Neuronal stem cell (in vitro differentiated cells): ENCODE data around the gene SDC3. TPM values are rescaled to one million over a fixed set of nuclear protein-coding genes. Genes with fewer than 3 reads are reported as not detected.

Source experiments
- DNase-seq: peaks from one replicate; pipeline ENCODE4 v3.0.0-alpha.2; 2013; ENCODE audit warnings: low spot score
- H2AFZ ChIP-seq: one replicate; pipeline ENCODE4 v1.6.1; 2013; ENCODE audit warnings: mild to moderate bottlenecking, low read length, inconsistent platforms
- H2AK5ac ChIP-seq: 2 replicates; pipeline ENCODE4 v1.6.1; 2013; ENCODE audit warnings: low read depth, mild to moderate bottlenecking, inconsistent platforms, low read length, moderate library complexity, mixed read lengths
- H2BK120ac ChIP-seq: 2 replicates; pipeline ENCODE4 v1.6.1; 2013; ENCODE audit warnings: low read depth, mild to moderate bottlenecking, inconsistent platforms, low read length, moderate library complexity, mixed read lengths
- H2BK12ac ChIP-seq: one replicate; pipeline ENCODE4 v1.6.1; 2013; ENCODE audit warnings: low read length, inconsistent platforms
- H2BK15ac ChIP-seq: 2 replicates; pipeline ENCODE4 v1.6.1; 2013; ENCODE audit warnings: mild to moderate bottlenecking, low read length, inconsistent platforms, mixed read lengths
- H2BK5ac ChIP-seq: one replicate; pipeline ENCODE4 v1.6.1; 2013; ENCODE audit warnings: inconsistent platforms, mild to moderate bottlenecking, low read length, moderate library complexity
- H3K14ac ChIP-seq: one replicate; pipeline ENCODE4 v1.6.1; 2013; ENCODE audit warnings: low read length, inconsistent platforms
- H3K18ac ChIP-seq: 2 replicates; pipeline ENCODE4 v1.6.1; 2013; ENCODE audit warnings: low read length, inconsistent platforms
- H3K23ac ChIP-seq: 2 replicates; pipeline ENCODE4 v1.6.1; 2013; ENCODE audit warnings: low read depth, mild to moderate bottlenecking, mixed read lengths, low read length, inconsistent platforms; ENCODE audit not compliant: poor library complexity
- H3K27ac ChIP-seq: replicated peaks from 3 replicates; pipeline ENCODE4 v1.5.1; 2013; ENCODE audit warnings: low read length, inconsistent platforms
- H3K27me3 ChIP-seq, 3 experiments: 2 replicates each; pipeline ENCODE4 v1.6.1; 2013; ENCODE audit warnings: low read length in 3 of 3, mild to moderate bottlenecking in 2 of 3, inconsistent platforms in 1 of 3, low read depth in 1 of 3, mixed read lengths in 1 of 3, moderate library complexity in 1 of 3; ENCODE audit not compliant: control insufficient read depth in 3 of 3, insufficient read depth in 3 of 3
- H3K36me3 ChIP-seq, 2 donors: replicated peaks in 1 of 2; 2 replicates each; pipeline ENCODE4 v1.6.1; 2013; ENCODE audit warnings: low read length in 2 of 2; ENCODE audit not compliant: control insufficient read depth in 2 of 2, insufficient read depth in 2 of 2
- H3K4ac ChIP-seq: 2 replicates; pipeline ENCODE4 v1.6.1; 2013; ENCODE audit warnings: inconsistent platforms, mild to moderate bottlenecking, low read length, moderate library complexity
- H3K4me1 ChIP-seq, 2 donors: 1 replicate in 1 of 2; 2 replicates in 1 of 2; pipeline ENCODE4 v1.6.1; 2013; ENCODE audit warnings: low read length in 2 of 2, low read depth in 1 of 2; ENCODE audit not compliant: control insufficient read depth in 2 of 2, insufficient read depth in 1 of 2
- H3K4me2 ChIP-seq: one replicate; pipeline ENCODE4 v1.6.1; 2013; ENCODE audit warnings: mild to moderate bottlenecking, low read length, inconsistent platforms; ENCODE audit not compliant: insufficient read depth, poor library complexity, severe bottlenecking
- H3K4me3 ChIP-seq, 2 donors: 2 replicates each; pipeline ENCODE4 v1.5.1; 2013; ENCODE audit warnings: low read length in 2 of 2, mild to moderate bottlenecking in 2 of 2, inconsistent platforms in 1 of 2, moderate library complexity in 1 of 2
- H3K79me1 ChIP-seq: one replicate; pipeline ENCODE4 v1.6.1; 2013; ENCODE audit warnings: low read depth, mild to moderate bottlenecking, inconsistent platforms, low read length, moderate library complexity
- H3K9ac ChIP-seq: one replicate; pipeline ENCODE4 v1.6.1; 2013; ENCODE audit warnings: mild to moderate bottlenecking, low read depth, low read length, inconsistent platforms; ENCODE audit not compliant: poor library complexity
- H3K9me3 ChIP-seq, 2 donors: replicated peaks in 1 of 2; 2 replicates each; pipeline versions ENCODE3 to v1.6.1; 2013; ENCODE audit warnings: low read length in 2 of 2, mild to moderate bottlenecking in 2 of 2, inconsistent platforms in 1 of 2, low read depth in 1 of 2, mixed read lengths in 1 of 2, moderate library complexity in 1 of 2; ENCODE audit not compliant: control insufficient read depth in 2 of 2, insufficient read depth in 1 of 2
- H4K8ac ChIP-seq: one replicate; pipeline ENCODE4 v1.6.1; 2013; ENCODE audit warnings: low read depth, mild to moderate bottlenecking, inconsistent platforms, low read length, moderate library complexity
- H4K91ac ChIP-seq: one replicate; pipeline ENCODE4 v1.6.1; 2013; ENCODE audit warnings: low read length, low read depth, mild to moderate bottlenecking, inconsistent platforms; ENCODE audit not compliant: poor library complexity
- WGBS, 2 donors: extraction: QIAGEN DNeasy Blood & Tissue Kit; methylation state at CpG; one replicate each; pipeline ENCODE4 v1.1.7; 2013; ENCODE audit warnings: missing lambda C conversion rate in 2 of 2, mixed read lengths in 1 of 2; ENCODE audit not compliant: insufficient read length in 2 of 2, insufficient replicate concordance in 1 of 2; ENCODE audit errors: extremely low coverage in 2 of 2; 5-methylcytosine and 5-hydroxymethylcytosine counted together
- polyA plus RNA-seq, 2 experiments: library from polyadenylated mRNA; stranded (reverse); fragments of 200-250 nt; gene quantifications; one replicate each; pipeline ENCODE4 v1.2.3, GENCODE V29; 2013

Gene SDC3, protein sequence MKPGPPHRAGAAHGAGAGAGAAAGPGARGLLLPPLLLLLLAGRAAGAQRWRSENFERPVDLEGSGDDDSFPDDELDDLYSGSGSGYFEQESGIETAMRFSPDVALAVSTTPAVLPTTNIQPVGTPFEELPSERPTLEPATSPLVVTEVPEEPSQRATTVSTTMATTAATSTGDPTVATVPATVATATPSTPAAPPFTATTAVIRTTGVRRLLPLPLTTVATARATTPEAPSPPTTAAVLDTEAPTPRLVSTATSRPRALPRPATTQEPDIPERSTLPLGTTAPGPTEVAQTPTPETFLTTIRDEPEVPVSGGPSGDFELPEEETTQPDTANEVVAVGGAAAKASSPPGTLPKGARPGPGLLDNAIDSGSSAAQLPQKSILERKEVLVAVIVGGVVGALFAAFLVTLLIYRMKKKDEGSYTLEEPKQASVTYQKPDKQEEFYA
- polyA plus RNA-seq (2013, experiment 1 of 2) = 63.6 TPM
- 63.6 TPM for polyA plus RNA-seq (2013, experiment 2 of 2)

DNA sequence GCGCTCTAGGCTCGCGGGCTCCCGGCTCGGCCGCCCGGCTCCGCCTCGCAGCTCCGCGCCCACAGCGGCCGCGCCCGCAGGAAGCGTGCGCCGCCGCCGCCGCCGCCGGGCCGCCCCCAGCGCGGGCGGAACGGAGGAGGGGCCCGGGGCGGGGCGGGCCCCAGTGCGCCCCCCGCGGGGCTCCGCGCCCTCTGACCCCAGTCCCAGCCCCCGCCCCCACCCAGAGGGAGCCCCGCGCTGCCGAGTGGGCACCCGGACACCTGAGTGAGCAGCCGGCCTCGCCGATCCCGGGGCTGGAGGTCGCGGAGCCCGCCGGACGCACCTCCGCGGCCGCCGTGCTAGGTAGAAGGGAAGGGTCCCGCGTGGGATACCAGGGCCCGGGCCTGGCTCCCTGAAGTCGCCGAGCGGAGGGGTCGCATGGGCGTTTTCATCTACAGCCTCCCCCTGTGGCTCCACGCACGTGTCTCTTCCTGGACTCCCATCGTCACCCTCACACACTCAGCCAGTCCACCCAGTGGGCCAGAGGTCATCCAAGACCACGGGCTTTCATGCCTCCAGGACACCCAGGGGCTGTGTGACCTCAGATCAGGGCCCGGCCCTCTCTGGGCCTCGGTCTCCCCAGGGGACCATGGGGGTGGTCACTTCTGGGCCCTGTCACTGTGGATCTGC is at the start of gene SDC3:
Gene SDC3 (minus strand): TSS at position 63 of the 669 bp plus-strand sequence. CDS start 172 bp downstream, outside the sequence.
- peak within 1 kb of the TSS; percentile 93 for H2BK15ac ChIP-seq
- H3K36me3 ChIP-seq = no peaks in the 10 kb centered on the region
- no peak within 1 kb of the TSS for H4K91ac ChIP-seq
- WGBS, 2 donors = no CpG with 5 or more reads among the region's 68 CpGs
- peak within 1 kb of the TSS; percentile 71 to 82 for H3K4me3 ChIP-seq
- H3K79me1 ChIP-seq = peaks cover 14% of the 10 kb centered on the region
- H3K4me2 ChIP-seq = peak within 1 kb of the TSS; percentile 84
- no peaks in the 10 kb centered on the region for H3K27me3 ChIP-seq
- no peak for DNase-seq
- H3K27ac ChIP-seq = no peak within 1 kb of the TSS
- peak within 1 kb of the TSS; percentile 91 for H3K14ac ChIP-seq
- peak within 1 kb of the TSS; percentile 48 for H3K23ac ChIP-seq
- peak within 1 kb of the TSS; percentile 89 for H3K9ac ChIP-seq
- H3K4me1 ChIP-seq = peaks cover 39 to 41% of the 10 kb centered on the region in 2 donors
- H2BK12ac ChIP-seq = peak within 1 kb of the TSS; percentile 80
- H2AK5ac ChIP-seq = peak within 1 kb of the TSS; percentile 89
- H3K18ac ChIP-seq = peak within 1 kb of the TSS; percentile 91
- H3K9me3 ChIP-seq = no peaks in the 10 kb centered on the region
- no peak within 1 kb of the TSS for H4K8ac ChIP-seq
- peak within 1 kb of the TSS; percentile 88 for H2AFZ ChIP-seq
- H2BK120ac ChIP-seq = no peak within 1 kb of the TSS
- peak within 1 kb of the TSS; percentile 76 for H3K4ac ChIP-seq
- peak within 1 kb of the TSS; percentile 75 for H2BK5ac ChIP-seq

DNA sequence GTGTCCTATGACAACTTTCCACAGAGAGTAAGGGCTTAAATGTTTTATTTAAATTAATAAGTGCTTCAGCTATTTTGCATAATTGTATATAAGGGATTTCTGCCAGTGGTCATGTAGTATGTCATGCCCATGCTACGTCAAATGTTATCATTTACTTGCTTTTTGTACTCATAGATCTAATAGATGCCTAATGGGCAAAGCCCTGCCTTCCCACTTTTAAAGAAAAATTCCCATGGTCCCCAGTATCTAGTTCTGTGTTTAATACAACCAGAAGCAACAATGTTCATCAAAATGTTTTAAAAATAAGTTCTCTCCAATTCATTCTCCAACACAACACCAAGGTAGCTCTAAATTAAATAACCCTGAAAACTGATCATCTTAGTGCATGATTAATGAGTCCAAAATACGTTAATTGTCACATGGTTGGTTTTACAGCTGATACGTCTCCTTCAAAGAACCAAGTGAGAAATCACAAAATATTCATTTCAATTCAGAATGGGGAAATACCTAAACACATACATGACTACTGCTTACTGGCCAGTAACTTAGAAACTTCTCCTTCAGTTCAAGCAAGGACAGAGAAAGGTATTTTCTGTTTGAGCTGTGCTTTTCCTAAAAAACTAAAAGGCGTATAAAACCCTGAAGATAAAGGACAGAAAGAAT is 49.1 kb upstream of the SDC3 start:
- no peak overlapping the region for H3K4me3 ChIP-seq
- no peak overlapping the region for H2BK5ac ChIP-seq
- no peak overlapping the region for H4K8ac ChIP-seq
- H3K18ac ChIP-seq = no peak overlapping the region
- H3K23ac ChIP-seq = no peak overlapping the region
- no peaks in the 10 kb centered on the region for H3K27me3 ChIP-seq
- no peak overlapping the region for H2BK15ac ChIP-seq
- H3K4me2 ChIP-seq = no peak overlapping the region
- H2BK120ac ChIP-seq = no peak overlapping the region
- H3K14ac ChIP-seq = no peak overlapping the region
- H3K27ac ChIP-seq = no peak overlapping the region
- H2AK5ac ChIP-seq = no peak overlapping the region
- H3K36me3 ChIP-seq = peaks cover 27 to 99% of the 10 kb centered on the region in 2 donors
- H2BK12ac ChIP-seq = no peak overlapping the region
- no peaks in the 10 kb centered on the region for H3K4me1 ChIP-seq
- no peak overlapping the region for H3K9ac ChIP-seq
- H3K9me3 ChIP-seq = peaks cover 0 to 5% of the 10 kb centered on the region in 2 donors
- no peak for DNase-seq
- WGBS, 2 donors = no CpG with 5 or more reads among the region's 4 CpGs
- no peak overlapping the region for H3K4ac ChIP-seq
- H2AFZ ChIP-seq = no peak overlapping the region
- no peak overlapping the region for H4K91ac ChIP-seq
- no peaks in the 10 kb centered on the region for H3K79me1 ChIP-seq

DNA sequence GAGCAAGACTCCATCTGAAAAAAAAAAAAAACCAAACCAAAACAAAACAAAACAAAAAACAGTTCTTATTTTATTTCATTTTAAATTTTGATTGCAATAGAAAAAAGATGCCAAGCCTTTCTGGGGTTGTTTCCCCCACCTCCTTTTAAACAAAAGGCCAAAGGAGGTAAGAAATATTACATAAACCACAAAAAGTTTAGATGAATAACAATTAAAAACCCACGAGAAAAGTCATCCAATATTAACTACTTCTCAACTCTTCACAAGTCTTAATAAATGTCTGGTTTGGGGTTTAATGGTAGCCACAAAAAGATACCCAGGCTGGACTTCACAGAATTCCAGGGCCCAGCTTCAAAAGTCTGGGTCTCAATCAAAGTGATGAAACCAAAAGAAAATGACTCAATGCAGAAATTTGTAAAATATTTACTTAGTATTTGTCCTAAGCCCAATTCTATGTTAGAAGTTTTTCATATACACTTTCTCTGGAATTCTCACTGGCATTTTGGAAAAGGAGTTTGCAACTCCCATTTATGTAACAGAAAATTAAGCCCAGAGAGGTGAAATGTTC is 47.0 kb upstream of the SDC3 start:
- no peak overlapping the region for H4K8ac ChIP-seq
- H2BK5ac ChIP-seq = no peak overlapping the region
- no peak overlapping the region for H2BK15ac ChIP-seq
- no peak overlapping the region for H3K4me2 ChIP-seq
- H2AK5ac ChIP-seq = no peak overlapping the region
- no peaks in the 10 kb centered on the region for H3K79me1 ChIP-seq
- DNase-seq = no peak
- H2BK120ac ChIP-seq = no peak overlapping the region
- H3K14ac ChIP-seq = no peak overlapping the region
- H3K27ac ChIP-seq = no peak overlapping the region
- H3K9ac ChIP-seq = no peak overlapping the region
- H3K4me1 ChIP-seq = no peaks in the 10 kb centered on the region
- H2AFZ ChIP-seq = no peak overlapping the region
- H3K18ac ChIP-seq = no peak overlapping the region
- peaks cover 0 to 3% of the 10 kb centered on the region in 2 donors for H3K9me3 ChIP-seq
- no peak overlapping the region for H2BK12ac ChIP-seq
- no peaks in the 10 kb centered on the region for H3K27me3 ChIP-seq
- H3K4ac ChIP-seq = no peak overlapping the region
- H3K36me3 ChIP-seq = peaks cover 30 to 99% of the 10 kb centered on the region in 2 donors
- H3K4me3 ChIP-seq = no peak overlapping the region
- H3K23ac ChIP-seq = no peak overlapping the region
- no peak overlapping the region for H4K91ac ChIP-seq
- no CpG with 5 or more reads among the region's 1 CpG for WGBS, 2 donors
